Measurements from ENCODE around the gene MYG1.

The MYG1 gene

DNA sequence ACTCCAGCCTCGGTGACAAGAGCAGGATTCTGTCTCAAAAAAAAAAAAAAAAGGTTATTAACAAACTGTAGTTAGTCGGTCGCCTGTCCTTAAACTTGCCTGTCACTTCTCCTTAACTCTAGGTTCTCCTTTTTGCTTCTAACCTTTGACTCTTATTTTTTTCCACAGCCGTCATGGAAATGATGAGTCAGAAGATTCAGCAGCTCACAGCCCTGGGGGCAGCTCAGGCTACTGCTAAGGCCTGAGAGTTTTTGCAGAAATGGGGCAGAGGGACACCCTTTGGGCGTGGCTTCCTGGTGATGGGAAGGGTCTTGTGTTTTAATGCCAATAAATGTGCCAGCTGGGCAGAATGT is 418 bp upstream of the MYG1 start:
- TF ChIP-seq, protein P1, sequence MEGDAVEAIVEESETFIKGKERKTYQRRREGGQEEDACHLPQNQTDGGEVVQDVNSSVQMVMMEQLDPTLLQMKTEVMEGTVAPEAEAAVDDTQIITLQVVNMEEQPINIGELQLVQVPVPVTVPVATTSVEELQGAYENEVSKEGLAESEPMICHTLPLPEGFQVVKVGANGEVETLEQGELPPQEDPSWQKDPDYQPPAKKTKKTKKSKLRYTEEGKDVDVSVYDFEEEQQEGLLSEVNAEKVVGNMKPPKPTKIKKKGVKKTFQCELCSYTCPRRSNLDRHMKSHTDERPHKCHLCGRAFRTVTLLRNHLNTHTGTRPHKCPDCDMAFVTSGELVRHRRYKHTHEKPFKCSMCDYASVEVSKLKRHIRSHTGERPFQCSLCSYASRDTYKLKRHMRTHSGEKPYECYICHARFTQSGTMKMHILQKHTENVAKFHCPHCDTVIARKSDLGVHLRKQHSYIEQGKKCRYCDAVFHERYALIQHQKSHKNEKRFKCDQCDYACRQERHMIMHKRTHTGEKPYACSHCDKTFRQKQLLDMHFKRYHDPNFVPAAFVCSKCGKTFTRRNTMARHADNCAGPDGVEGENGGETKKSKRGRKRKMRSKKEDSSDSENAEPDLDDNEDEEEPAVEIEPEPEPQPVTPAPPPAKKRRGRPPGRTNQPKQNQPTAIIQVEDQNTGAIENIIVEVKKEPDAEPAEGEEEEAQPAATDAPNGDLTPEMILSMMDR (IDR thresholded peaks at IDR 0.05; ENCODE audit: extremely low read depth, missing control alignments): no peak
- DNase-seq (ENCODE audit: low spot score): no peak

DNA sequence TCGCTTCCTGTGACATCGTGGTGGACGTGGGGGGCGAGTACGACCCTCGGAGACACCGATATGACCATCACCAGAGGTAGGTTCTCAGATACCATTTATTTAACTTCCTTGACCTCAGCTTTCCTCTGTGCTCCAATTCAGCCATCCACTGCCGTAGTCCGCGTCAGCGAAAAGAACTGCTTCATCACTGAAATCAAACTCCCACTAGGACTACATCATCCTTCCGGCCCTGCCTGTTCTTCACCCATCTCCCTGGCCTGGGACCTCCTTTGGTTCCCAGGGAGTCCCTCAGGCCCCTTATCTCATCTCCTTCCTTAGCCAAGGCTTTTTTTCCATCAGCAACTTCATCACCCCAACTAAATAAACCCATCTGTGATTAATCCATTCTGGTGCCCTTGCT is 692 bp downstream of the MYG1 start:
- no peak for DNase-seq (ENCODE audit: low spot score)
- TF ChIP-seq, protein P1 (IDR thresholded peaks at IDR 0.05; ENCODE audit: extremely low read depth, missing control alignments): no peak

DNA sequence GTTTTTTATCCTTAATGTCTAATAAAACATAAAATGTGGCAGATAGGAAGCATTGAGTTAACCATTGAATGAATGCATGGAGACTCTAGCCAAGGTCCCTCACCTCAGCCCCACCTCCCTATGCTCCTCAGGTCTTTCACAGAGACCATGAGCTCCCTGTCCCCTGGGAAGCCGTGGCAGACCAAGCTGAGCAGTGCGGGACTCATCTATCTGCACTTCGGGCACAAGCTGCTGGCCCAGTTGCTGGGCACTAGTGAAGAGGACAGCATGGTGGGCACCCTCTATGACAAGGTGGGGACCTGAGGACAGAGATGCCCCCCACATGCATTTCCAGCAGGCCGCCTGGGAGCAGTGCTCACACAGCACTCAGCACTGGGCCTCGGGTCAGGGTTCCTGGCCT is 3.4 kb downstream of the MYG1 start:
- TF ChIP-seq, protein P1 (IDR thresholded peaks at IDR 0.05; ENCODE audit: extremely low read depth, missing control alignments): no peak

DNA sequence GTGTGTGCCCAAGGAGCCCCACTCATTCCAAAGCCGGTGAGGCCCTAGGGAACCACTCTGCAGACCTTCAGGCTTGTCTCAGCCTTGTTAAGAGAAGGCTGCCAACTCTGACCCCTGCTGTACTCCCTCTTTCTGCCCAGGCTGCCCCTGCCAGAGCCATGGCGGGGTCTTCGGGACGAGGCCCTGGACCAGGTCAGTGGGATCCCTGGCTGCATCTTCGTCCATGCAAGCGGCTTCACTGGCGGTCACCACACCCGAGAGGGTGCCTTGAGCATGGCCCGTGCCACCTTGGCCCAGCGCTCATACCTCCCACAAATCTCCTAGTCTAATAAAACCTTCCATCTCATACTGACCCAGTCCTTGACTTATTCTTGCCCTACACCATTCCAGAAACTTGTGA is 7.3 kb downstream of the MYG1 start:
- TF ChIP-seq, protein P1 (IDR thresholded peaks at IDR 0.05; ENCODE audit: extremely low read depth, missing control alignments): no peak
- DNase-seq (ENCODE audit: low spot score): no peak

More for the DNA sequence above, 3.4 kb downstream of the MYG1 start:
- DNase-seq (ENCODE audit: low spot score): no peak

- DNase-seq (ENCODE audit: low spot score): no peak
- TF ChIP-seq, protein P1 (IDR thresholded peaks at IDR 0.05; ENCODE audit: extremely low read depth, missing control alignments): no peak
Measured at GRCh38 chr12:53308276-53308675, 8.8 kb downstream of the MYG1 start.

DNA sequence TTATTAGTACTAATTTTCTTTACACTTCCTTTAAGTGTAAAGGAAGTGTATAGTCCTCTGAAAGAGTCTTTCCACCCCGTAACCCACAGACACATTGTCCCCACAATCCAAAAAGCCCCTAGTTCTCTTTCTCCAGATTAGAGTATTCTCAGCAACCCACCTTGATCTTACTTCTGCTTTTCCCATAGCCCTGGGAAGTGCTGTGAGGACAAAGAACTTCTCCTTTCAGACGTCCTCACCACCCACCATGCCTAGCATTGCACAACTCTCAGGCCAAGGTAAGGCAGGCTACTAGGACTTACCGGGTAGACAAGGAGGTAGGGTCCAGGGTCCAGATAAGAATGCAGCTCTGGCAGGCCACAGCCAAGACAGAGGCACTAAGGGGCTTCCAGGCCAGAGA is 14.5 kb downstream of the MYG1 start:
- TF ChIP-seq, protein P1 (IDR thresholded peaks at IDR 0.05; ENCODE audit: extremely low read depth, missing control alignments): no peak
- DNase-seq (ENCODE audit: low spot score): no peak

DNA sequence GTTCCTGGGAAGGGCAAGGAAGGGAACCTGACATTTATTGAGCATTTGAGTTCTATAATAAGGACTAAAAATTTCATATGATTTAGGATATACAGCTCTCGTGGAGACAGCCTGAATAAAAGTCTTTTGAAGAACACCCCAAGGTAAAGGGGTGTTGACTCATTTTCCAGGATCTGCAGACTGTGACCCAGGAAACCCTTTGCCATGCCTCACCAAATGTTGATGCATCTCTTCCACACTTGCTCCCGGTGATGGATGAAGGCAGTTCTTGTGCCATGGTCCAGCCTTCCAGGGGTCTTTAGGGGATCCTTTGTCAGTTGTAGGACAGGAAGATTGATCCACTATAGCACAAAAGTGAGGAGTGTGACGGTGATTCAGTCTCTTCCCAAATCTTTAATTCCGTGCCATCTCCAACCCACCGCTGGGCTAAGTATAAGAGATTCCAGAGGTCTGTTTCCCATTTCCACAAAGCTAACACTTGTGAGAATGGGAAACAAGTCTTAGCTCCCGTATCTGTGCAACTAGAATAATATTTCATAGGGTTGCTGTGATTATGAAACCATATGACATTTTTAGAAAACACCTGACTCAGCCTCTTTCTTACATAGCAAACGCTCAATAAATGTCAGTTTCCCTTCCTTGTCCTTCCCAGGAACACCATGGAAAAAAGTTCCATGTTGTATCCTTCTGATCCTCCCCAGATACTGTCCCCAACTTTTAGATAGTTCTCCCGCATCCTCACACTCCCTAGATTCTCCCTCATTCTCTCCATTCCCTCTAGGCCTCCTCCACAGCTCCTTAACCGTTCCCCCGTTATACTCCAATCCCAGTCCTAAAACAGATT is 21.1 kb downstream of the MYG1 start:
- DNase-seq (ENCODE audit: low spot score): no peak
- TF ChIP-seq, protein P1 (IDR thresholded peaks at IDR 0.05; ENCODE audit: extremely low read depth, missing control alignments): no peak

Data from GM20000 (cell line).